ENCODE measurements around the gene UBR3. TPM values are rescaled to one million over a fixed set of nuclear protein-coding genes. Genes with fewer than 3 reads are reported as not detected.
"Not testable (repeated sequence)": the region's sequence is repeated elsewhere in the genome, so short reads cannot be mapped to it uniquely, and the experiment has no call there.

UBR3 gene
- total RNA-seq, 3 donors from 2014 or later (not counting 1 experiment from before 2014, with no cell fraction given): 40.8 to 54.5 (median 41.0) TPM

DNA sequence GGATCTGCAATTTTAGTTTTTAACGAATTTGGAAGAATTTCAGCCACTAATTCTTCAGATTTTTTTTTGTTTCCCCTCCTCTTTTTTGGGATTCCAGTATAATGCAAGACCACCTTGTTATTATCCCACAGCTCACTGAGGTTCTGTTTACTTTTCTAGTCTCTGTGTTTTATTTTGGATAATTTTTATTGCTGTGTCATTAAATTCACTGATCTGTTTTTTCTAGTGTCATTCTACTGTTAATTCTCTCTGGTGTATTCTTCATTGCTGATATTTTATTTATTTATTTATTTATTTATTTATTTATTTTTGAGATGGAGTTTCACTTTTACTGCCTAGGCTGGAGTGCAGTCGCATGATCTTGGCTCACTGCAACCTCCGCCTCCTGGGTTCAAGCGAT, 32.2 kb downstream of the UBR3 start:
- H3K4me1 ChIP-seq (ENCODE audit: control insufficient read depth, insufficient read depth, low read length): no peaks in the 10 kb centered on the region
- no peak for TF ChIP-seq CTCF (IDR thresholded peaks at IDR 0.05)
- intact Hi-C loops (cut with micrococcal nuclease): no loop called here
- Mint-ChIP-seq H3K4me1 (peaks cover 25 to 33% of the 10 kb centered on the region in 2 donors), H3K4me3 (no peak overlapping the region), H3K27ac (no peak overlapping the region), H3K9me3 (no peaks in the 10 kb centered on the region), H3K27me3 (ENCODE audit: low read depth in 2 of 2) (no peaks in the 10 kb centered on the region), H3K36me3 (no peaks in the 10 kb centered on the region)
- 98% methylated on average over 4 of the region's 4 CpGs for WGBS (ENCODE audit: insufficient coverage)
- no peaks in the 10 kb centered on the region for H3K9me3 ChIP-seq (ENCODE audit: control insufficient read depth, insufficient read depth, low read length)
- ATAC-seq: no peak
- DNase-seq: no peak
- H3K27me3 ChIP-seq (ENCODE audit: control insufficient read depth, insufficient read depth, low read length): no peaks in the 10 kb centered on the region
- no peak overlapping the region for H3K27ac ChIP-seq (ENCODE audit: low read length)
- no peak overlapping the region for H3K4me3 ChIP-seq (ENCODE audit: low read length)
- no peaks in the 10 kb centered on the region for H3K36me3 ChIP-seq (ENCODE audit: control insufficient read depth, insufficient read depth, low read length)

GRCh38 chr2:169860149-169860548, 32.9 kb downstream of the UBR3 start:
- 98% methylated on average over 4 of the region's 4 CpGs for WGBS (ENCODE audit: insufficient coverage)
- H3K4me1 ChIP-seq (ENCODE audit: control insufficient read depth, insufficient read depth, low read length): no peaks in the 10 kb centered on the region
- intact Hi-C loops (cut with micrococcal nuclease): no loop called here
- Mint-ChIP-seq H3K36me3 (no peaks in the 10 kb centered on the region), H3K4me1 (peaks cover 25 to 33% of the 10 kb centered on the region in 2 donors), H3K4me3 (no peak overlapping the region), H3K27ac (no peak overlapping the region), H3K9me3 (no peaks in the 10 kb centered on the region), H3K27me3 (ENCODE audit: low read depth in 2 of 2) (no peaks in the 10 kb centered on the region)
- no peak overlapping the region for H3K4me3 ChIP-seq (ENCODE audit: low read length)
- DNase-seq (no peak), ATAC-seq (no peak)
- no peak overlapping the region for H3K27ac ChIP-seq (ENCODE audit: low read length)
- H3K36me3 ChIP-seq (ENCODE audit: control insufficient read depth, insufficient read depth, low read length): no peaks in the 10 kb centered on the region
- no peaks in the 10 kb centered on the region for H3K27me3 ChIP-seq (ENCODE audit: control insufficient read depth, insufficient read depth, low read length)
- no peak for TF ChIP-seq CTCF (IDR thresholded peaks at IDR 0.05)
- no peaks in the 10 kb centered on the region for H3K9me3 ChIP-seq (ENCODE audit: control insufficient read depth, insufficient read depth, low read length)

DNA sequence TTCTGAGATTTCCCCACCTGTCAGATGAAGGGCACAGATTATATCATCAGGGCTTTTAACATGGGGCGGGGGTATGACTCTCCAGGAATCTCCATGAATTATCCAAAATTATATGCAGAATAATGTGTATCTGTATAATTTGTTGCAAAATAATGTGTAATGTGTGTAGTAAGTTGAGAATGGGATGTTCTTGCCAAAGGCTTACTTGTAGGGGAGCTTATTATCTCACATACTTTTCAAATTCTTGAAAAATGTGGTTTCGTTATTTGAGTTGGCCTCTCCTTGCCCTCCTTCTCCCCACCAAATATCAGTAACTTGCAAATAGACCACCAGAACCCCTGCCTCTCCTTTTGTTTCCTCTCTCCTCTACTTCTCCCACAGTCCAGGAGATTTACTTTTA, 35.6 kb downstream of the UBR3 start:
- no peaks in the 10 kb centered on the region for H3K4me1 ChIP-seq (ENCODE audit: control insufficient read depth, insufficient read depth, low read length)
- no peaks in the 10 kb centered on the region for H3K9me3 Mint-ChIP-seq
- H3K27me3 Mint-ChIP-seq (ENCODE audit: low read depth in 2 of 2): no peaks in the 10 kb centered on the region
- no peak for TF ChIP-seq CTCF (IDR thresholded peaks at IDR 0.05)
- H3K4me3 Mint-ChIP-seq: no peak overlapping the region
- H3K36me3 Mint-ChIP-seq: no peaks in the 10 kb centered on the region
- no peaks in the 10 kb centered on the region for H3K9me3 ChIP-seq (ENCODE audit: control insufficient read depth, insufficient read depth, low read length)
- intact Hi-C loops (cut with micrococcal nuclease): no loop called here
- peaks cover 32 to 38% of the 10 kb centered on the region in 2 donors for H3K4me1 Mint-ChIP-seq
- no peak for ATAC-seq
- no peaks in the 10 kb centered on the region for H3K36me3 ChIP-seq (ENCODE audit: control insufficient read depth, insufficient read depth, low read length)
- no peak overlapping the region for H3K27ac ChIP-seq (ENCODE audit: low read length)
- H3K4me3 ChIP-seq (ENCODE audit: low read length): no peak overlapping the region
- WGBS (ENCODE audit: insufficient coverage): 100% methylated on average over 1 of the region's 2 CpGs
- no peak for DNase-seq
- no peak overlapping the region for H3K27ac Mint-ChIP-seq
- no peaks in the 10 kb centered on the region for H3K27me3 ChIP-seq (ENCODE audit: control insufficient read depth, insufficient read depth, low read length)

DNA sequence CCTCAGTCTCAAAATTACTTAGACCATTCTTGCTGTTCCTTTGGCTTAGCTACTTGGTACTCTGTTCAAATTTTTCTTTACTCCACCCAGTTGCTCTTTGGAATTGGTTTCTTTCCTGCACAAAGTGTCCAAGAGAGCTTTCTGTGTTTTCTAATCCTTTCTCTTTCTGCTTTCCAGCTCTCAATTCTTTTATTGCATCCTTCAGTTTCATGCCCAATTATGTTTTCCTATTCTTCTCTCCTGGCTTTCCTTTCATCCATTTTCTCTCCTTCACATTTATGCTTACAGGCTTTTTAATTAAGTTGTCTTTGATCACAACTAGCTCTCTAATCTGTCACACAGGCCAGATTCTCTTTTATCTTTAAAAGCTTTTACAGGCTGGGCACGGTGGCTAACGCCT, 38.2 kb downstream of the UBR3 start:
- no peaks in the 10 kb centered on the region for H3K9me3 ChIP-seq (ENCODE audit: control insufficient read depth, insufficient read depth, low read length)
- H3K4me3 ChIP-seq (ENCODE audit: low read length): no peak overlapping the region
- no peak for ATAC-seq
- no peak for TF ChIP-seq CTCF (IDR thresholded peaks at IDR 0.05)
- DNase-seq: no peak
- Mint-ChIP-seq H3K27me3 (ENCODE audit: low read depth in 2 of 2) (no peaks in the 10 kb centered on the region), H3K27ac (no peak overlapping the region), H3K9me3 (no peaks in the 10 kb centered on the region), H3K36me3 (no peaks in the 10 kb centered on the region), H3K4me3 (no peak overlapping the region), H3K4me1 (peaks cover 34 to 37% of the 10 kb centered on the region in 2 donors)
- intact Hi-C loops (cut with micrococcal nuclease): no loop called here
- no peaks in the 10 kb centered on the region for H3K27me3 ChIP-seq (ENCODE audit: control insufficient read depth, insufficient read depth, low read length)
- H3K27ac ChIP-seq (ENCODE audit: low read length): no peak overlapping the region
- 97% methylated on average over 2 of the region's 2 CpGs for WGBS (ENCODE audit: insufficient coverage)
- no peaks in the 10 kb centered on the region for H3K4me1 ChIP-seq (ENCODE audit: control insufficient read depth, insufficient read depth, low read length)
- no peaks in the 10 kb centered on the region for H3K36me3 ChIP-seq (ENCODE audit: control insufficient read depth, insufficient read depth, low read length)

DNA sequence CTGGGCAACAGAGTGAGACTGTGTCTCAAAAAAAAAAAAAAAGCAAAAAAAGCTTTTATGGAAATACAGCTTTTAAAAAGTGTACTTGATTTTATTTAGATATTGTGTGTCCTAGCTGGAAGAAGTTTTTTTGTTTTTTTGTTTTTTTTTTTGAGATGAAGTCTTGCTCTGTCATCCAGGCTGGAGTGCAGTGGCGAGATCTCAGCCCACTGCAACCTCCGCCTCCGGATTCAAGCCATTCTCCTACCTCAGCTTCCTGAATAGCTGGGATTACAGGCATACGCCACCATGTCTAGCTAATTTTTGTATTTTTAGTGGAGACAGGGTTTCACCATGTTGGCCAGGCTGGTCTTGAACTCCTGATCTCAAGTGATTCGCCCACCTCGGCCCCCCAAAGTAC, 39.0 kb downstream of the UBR3 start:
- H3K4me3 Mint-ChIP-seq; intact Hi-C loops (cut with micrococcal nuclease); H3K9me3 Mint-ChIP-seq; H3K36me3 ChIP-seq (ENCODE audit: control insufficient read depth, insufficient read depth, low read length); H3K4me3 ChIP-seq (ENCODE audit: low read length); H3K9me3 ChIP-seq (ENCODE audit: control insufficient read depth, insufficient read depth, low read length); H3K27ac ChIP-seq (ENCODE audit: low read length); ATAC-seq; H3K36me3 Mint-ChIP-seq; H3K27ac Mint-ChIP-seq; H3K27me3 Mint-ChIP-seq (ENCODE audit: low read depth in 2 of 2); H3K27me3 ChIP-seq (ENCODE audit: control insufficient read depth, insufficient read depth, low read length); DNase-seq; H3K4me1 ChIP-seq (ENCODE audit: control insufficient read depth, insufficient read depth, low read length): not testable (repeated sequence)
- H3K4me1 Mint-ChIP-seq: peaks cover 33 to 40% of the 10 kb centered on the region in 2 donors
- 97% methylated on average over 6 of the region's 6 CpGs for WGBS (ENCODE audit: insufficient coverage)

Data from natural killer cell (primary cell).